ENCODE data around the gene NEK8.
"Not testable (repeated sequence)": the region's sequence is repeated elsewhere in the genome, so short reads cannot be mapped to it uniquely, and the experiment has no call there.

The NEK8 gene

GRCh38 chr17:28765038-28765437 lies 36.5 kb downstream of the NEK8 start:
- DNase-seq: no peak

GRCh38 chr17:28773736-28774135 lies 45.1 kb downstream of the NEK8 start:
- DNase-seq: no peak

- DNase-seq: no peak
These were observed 45.6 kb downstream of the NEK8 start for GRCh38 chr17:28774206-28774605.

- no peak for DNase-seq
These were observed 48.6 kb downstream of the NEK8 start for GRCh38 chr17:28777178-28777577.

GRCh38 chr17:28779601-28780000 lies 51.0 kb downstream of the NEK8 start:
- DNase-seq: not testable (repeated sequence)

- DNase-seq: no peak
These were observed 54.6 kb downstream of the NEK8 start for GRCh38 chr17:28783161-28783560.

- DNase-seq: no peak
These were observed 59.5 kb downstream of the NEK8 start for GRCh38 chr17:28788100-28788499.

Data from activated CD4-positive, alpha-beta T cell treated with anti-CD3 and anti-CD28 coated beads, Interleukin-2, amount 50 U/mL, for 48 hours (primary cell).